ENCODE data around the gene CTIF. TPM values are rescaled to one million over a fixed set of nuclear protein-coding genes. Genes with fewer than 3 reads are reported as not detected.

Gene CTIF
- total RNA-seq, 1 experiment from 2014 or later, result 19.8 TPM

DNA sequence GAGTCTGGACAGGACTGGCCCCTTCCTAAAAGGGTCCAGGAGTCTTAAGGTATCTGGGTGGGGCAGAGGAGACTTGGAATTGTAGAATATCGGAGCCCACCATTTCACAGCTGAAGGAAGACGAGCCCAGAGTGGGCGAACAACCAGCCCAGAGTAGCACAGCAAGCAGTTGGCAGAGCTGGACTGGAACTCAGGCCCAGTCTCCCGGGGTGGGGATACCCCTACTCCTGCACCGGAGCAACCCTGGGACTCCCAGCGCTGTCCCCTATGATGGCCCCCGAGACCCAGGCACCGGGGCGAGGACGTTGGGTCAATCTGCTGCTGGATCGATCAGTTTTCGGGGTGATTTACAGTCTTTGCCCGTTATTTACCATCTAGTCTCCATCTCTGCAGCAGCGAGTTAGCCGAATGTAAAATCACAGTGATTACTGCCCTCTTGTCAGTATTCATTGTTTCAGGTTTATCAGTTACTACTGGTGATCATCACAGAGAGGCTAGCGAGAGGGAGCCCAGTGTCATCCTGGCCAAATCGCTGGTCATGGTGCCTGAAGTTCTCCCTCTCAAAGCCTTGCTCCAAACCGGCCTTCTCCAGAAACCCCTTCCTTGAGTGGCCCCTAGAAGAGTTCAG lies 336.6 kb downstream of the CTIF start:
- no peak for DNase-seq (ENCODE audit: low read depth)

GRCh38 chr18:48875942-48876511 lies 337.2 kb downstream of the CTIF start:
- DNase-seq (ENCODE audit: low read depth), result no peak

GRCh38 chr18:48876590-48876989 lies 337.8 kb downstream of the CTIF start:
- DNase-seq (ENCODE audit: low read depth), result no peak

DNA sequence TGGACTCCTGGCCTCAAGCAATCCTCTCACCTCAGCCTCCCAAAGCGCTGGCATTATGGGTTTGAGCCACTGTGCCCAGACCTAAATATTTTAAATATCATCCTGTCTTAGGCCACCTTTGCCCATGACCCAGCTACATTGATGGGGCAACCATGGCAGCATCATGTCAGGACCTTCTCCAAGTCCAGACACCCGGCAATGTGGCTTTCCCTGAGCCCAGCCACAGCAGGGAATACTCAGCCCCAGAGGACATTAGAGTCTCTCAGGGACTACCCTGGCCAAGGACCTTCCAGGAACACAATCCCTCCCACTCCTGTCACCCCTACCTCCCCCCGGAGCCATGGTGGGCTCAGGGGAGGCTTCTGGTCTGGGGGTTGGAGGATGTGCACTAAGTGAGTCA lies 339.1 kb downstream of the CTIF start:
- no peak for DNase-seq (ENCODE audit: low read depth)

- DNase-seq (ENCODE audit: low read depth), result no peak
Measured at GRCh38 chr18:48878471-48878870, 339.6 kb downstream of the CTIF start.

DNA sequence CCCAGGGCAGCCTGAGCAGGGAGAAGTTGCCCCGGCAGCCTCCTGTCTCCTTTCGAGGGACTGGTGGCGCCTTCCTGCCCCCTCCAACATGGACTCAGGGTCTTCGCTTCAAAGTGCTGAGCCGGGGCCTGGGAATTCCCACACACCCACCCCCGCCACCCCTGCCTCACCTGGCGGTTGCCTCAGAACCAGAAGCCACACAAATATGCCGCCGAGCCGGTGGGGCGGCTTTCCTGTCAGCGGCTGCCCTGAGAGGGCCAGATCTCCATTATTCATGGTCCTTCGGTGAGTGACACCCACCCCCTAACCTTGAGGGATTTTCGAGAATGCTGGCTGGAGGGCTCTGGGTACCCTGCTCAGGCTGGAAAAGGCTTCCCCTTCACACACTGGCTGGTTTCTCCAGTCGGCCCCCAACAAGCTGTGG lies 340.2 kb downstream of the CTIF start:
- DNase-seq (ENCODE audit: low read depth), result no peak

GRCh38 chr18:48880931-48881330 lies 342.1 kb downstream of the CTIF start:
- DNase-seq (ENCODE audit: low read depth), result no peak

DNA sequence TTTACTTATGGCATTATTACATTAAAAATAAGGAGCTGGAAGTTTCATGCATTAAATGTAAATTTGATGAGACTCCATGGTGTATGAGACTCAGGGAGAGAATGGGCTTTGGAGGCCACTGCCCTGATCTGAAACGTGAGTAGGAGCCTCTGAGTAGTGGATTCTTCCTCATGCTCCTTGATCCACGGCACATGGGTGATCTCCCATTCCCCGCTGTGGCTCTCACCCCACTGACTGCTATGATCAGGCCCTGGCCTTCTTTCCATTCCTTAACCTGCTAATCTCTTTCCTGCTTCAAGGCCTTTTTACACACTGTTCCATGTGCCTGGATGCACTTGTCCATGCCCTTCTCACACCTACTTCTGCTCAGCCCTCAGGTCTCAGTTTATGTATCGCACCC lies 343.5 kb downstream of the CTIF start:
- no peak for DNase-seq (ENCODE audit: low read depth)

DNA sequence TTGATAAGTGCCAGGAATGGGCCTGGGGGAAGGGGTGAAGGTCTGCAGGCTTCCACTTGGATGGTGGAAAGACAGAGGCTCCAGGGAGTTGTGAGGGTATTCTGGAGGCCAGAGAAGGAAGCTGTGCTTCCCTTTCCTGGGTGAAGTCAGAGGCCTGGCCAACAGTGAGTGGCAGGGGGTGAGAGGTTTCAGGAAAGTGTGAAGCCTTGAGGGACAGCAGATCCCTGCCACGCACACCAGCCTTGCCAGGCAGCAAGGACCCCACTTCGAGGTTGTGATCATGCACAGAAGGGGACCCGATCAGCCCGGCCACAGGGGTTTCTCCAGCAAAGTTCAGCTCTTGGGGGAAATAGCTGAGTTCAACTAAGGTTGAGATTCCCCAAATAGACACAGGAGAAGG lies 345.5 kb downstream of the CTIF start:
- no peak for DNase-seq (ENCODE audit: low read depth)

GRCh38 chr18:48884771-48885170 lies 345.9 kb downstream of the CTIF start:
- DNase-seq (ENCODE audit: low read depth), result no peak

GRCh38 chr18:48885266-48885923 lies 346.6 kb downstream of the CTIF start:
- DNase-seq (ENCODE audit: low read depth), result no peak

DNA sequence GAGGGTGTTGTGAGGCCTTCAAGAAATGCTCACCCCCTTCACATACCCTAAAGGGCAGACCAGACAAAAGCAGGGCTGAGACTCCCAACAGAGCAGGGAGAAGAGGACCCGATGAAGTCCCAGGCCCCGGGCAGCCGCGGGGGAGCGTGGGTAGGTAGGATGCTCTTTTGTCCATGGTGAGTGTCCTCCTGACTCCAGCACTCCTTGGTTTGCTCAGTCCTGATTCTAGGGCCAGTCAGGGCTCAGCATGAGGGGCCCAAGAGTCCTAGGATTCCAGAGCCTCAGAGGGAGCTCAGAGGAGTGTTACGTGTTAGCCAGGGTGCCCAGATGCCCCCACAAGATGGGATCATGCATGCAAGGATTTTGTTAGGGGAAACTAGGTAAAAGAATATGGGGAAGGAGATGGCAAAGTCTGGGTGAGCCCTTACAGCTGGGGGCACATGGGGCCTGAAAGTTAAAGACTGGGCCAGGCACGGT lies 347.1 kb downstream of the CTIF start:
- no peak for DNase-seq (ENCODE audit: low read depth)

GRCh38 chr18:48886520-48887293 lies 347.9 kb downstream of the CTIF start:
- DNase-seq (ENCODE audit: low read depth), result no peak

DNA sequence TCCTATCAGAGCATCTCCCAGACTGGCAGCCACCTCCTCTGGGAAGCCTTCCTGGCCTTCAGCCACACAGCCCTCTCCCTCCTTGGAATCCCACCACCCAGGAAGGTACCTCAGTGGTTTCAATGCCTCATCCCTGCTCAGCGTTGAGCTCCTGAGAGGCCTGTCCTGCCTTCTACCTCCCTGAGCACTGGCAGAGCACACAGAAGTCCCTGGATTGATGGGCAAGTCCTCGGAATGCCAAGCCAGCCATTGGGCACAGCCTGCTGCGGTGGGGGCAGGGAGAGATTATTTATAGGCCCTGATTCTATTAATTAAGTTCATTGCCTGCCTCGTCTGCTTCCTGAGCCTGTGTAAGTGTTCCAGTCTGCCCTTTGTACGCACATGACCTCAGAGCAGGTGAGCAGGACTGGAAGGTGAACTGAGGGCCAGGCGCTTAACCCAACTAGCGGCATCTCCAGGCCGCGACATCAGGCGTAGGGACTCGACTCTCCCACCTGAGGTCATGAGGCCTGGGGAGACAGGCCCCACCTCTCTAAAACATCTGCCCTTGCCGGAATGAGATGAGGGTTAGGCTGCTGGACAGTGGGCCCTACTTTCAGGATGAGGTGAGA lies 348.6 kb downstream of the CTIF start:
- no peak for DNase-seq (ENCODE audit: low read depth)

- DNase-seq (ENCODE audit: low read depth), result no peak
Measured at GRCh38 chr18:48887905-48888772, 349.3 kb downstream of the CTIF start.

GRCh38 chr18:48888773-48889080 lies 349.9 kb downstream of the CTIF start:
- no peak for DNase-seq (ENCODE audit: low read depth)

- DNase-seq (ENCODE audit: low read depth), result no peak
Measured at GRCh38 chr18:48889115-48889941, 350.5 kb downstream of the CTIF start.

DNA sequence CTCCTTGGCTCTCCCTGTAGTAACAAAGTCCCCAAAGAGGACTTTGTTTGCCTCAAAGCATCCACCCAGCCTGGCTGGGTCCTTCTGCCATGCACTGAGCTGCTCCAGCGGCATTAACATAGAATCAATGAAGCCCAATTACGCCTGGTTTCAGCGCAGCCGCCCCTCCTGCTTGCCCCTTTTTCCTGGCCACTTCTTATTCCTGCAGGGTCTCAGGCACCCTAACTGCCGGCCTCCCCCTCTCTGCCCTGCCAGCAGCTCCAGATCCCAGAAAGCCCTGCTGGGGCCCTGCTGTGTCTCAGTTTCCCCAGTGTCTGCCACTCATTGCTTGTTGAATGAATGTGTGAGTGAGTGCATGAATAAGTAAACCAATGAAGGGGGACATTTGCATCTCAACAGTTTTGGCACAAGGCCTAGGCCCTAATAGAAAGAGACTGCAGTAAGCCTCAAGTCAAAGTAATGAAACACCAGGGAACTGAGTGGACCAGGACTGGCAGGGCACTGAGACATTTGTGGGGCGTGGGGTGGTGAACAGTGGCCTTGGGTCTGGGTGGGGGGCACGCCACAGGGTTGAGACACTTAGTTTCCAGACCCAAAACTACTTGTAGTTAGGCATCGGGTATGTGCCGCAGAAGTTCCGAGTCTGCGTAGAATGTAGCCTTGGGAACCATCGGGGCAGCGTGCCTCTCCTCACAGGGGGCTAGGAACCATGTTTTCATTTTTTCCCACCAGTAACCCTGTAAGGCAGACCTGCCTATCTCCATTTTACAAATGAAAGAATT lies 351.3 kb downstream of the CTIF start:
- DNase-seq (ENCODE audit: low read depth), result no peak

DNA sequence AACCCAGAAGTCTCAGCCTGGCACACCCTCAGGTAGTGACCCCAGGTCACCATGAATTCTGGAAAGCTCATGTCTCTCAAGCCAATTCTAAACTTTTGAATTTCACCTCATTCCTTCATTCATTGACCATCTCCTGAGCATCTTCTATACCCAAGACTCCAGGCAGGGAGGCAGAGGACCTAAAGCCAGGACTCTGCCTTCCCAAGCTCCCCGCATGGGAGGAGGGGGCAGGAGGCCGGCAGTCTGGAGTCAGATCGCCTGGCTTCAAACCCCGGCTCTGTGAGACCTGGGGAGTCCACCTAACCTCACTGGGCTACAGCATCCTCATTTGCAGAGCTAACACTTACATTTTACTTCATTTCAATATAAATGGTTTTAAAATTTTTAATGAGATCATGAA lies 352.9 kb downstream of the CTIF start:
- no peak for DNase-seq (ENCODE audit: low read depth)
